ENCODE results near the gene LDLRAD4. TPM values are rescaled to one million over a fixed set of nuclear protein-coding genes. Genes with fewer than 3 reads are reported as not detected.
"Not testable (repeated sequence)": the region's sequence is repeated elsewhere in the genome, so short reads cannot be mapped to it uniquely, and the experiment has no call there.

The LDLRAD4 gene
- total and polyA plus RNA-seq, 2 experiments from 2014 or later = 0.73 to 1.9 TPM

- peaks cover 18% of the 10 kb centered on the region for H3K4me1 Mint-ChIP-seq
- Histone ChIP-seq H3K4me3 (no peak overlapping the region), H4K20me1 (replicated peaks; ENCODE audit: insufficient read depth) (no peaks in the 10 kb centered on the region), H3K4me1 (ENCODE audit: insufficient read depth) (peaks cover 17% of the 10 kb centered on the region), H3K79me2 (replicated peaks; ENCODE audit: insufficient read depth) (no peaks in the 10 kb centered on the region), H3K4me2 (0 out of 2 replicates have a peak overlapping the region, but pooled peaks have one; percentile 28), H3K27ac (ENCODE audit: low read depth) (no peak overlapping the region), H3K36me3 (ENCODE audit: insufficient read depth) (no peaks in the 10 kb centered on the region), H2AFZ (peak overlapping the region; percentile 61), H3K9me2 (ENCODE audit: insufficient read depth) (no peaks in the 10 kb centered on the region), H3K27me3 (ENCODE audit: insufficient read depth) (no peaks in the 10 kb centered on the region), H3F3A (replicated peaks; ENCODE audit: low read depth) (no peaks in the 10 kb centered on the region)
- ATAC-seq = peak; percentile 36
- H3K27me3 Mint-ChIP-seq (ENCODE audit: insufficient read depth, low read depth, poor library complexity) = peaks cover 16% of the 10 kb centered on the region
- TF ChIP-seq EZH2 (IDR thresholded peaks at IDR 0.05; ENCODE audit: low read depth, unreplicated experiment) = no peak
- TF ChIP-seq STAT1 (IDR thresholded peaks at IDR 0.05; ENCODE audit: unreplicated experiment) = no peak
- H3K4me3 Mint-ChIP-seq = no peak overlapping the region
- no peaks in the 10 kb centered on the region for H3K36me3 Mint-ChIP-seq (ENCODE audit: low read depth)
- no peak for DNase-seq (ENCODE audit: low spot score)
- H3K9me3 Mint-ChIP-seq = peaks cover 3% of the 10 kb centered on the region; the same call in 1 of the 3 replicates
- no peak overlapping the region for H3K27ac Mint-ChIP-seq
Observed at GRCh38 chr18:13487237-13487636, 268.7 kb downstream of the LDLRAD4 start.

- Mint-ChIP-seq H3K27me3 (ENCODE audit: insufficient read depth, low read depth, poor library complexity) (peaks cover 11% of the 10 kb centered on the region), H3K36me3 (ENCODE audit: low read depth) (no peaks in the 10 kb centered on the region), H3K27ac (no peak overlapping the region), H3K9me3 (no peaks in the 10 kb centered on the region), H3K4me1 (peaks cover 18% of the 10 kb centered on the region), H3K4me3 (no peak overlapping the region)
- ATAC-seq (no peak), DNase-seq (ENCODE audit: low spot score) (no peak)
- Histone ChIP-seq H3K9me2 (ENCODE audit: insufficient read depth) (no peaks in the 10 kb centered on the region), H3K36me3 (ENCODE audit: insufficient read depth) (no peaks in the 10 kb centered on the region), H3K4me3 (no peak overlapping the region), H3K79me2 (replicated peaks; ENCODE audit: insufficient read depth) (no peaks in the 10 kb centered on the region), H3F3A (replicated peaks; ENCODE audit: low read depth) (no peaks in the 10 kb centered on the region), H3K27ac (ENCODE audit: low read depth) (no peak overlapping the region), H3K4me1 (ENCODE audit: insufficient read depth) (peaks cover 17% of the 10 kb centered on the region), H3K4me2 (no peak overlapping the region), H4K20me1 (replicated peaks; ENCODE audit: insufficient read depth) (no peaks in the 10 kb centered on the region), H3K27me3 (ENCODE audit: insufficient read depth) (no peaks in the 10 kb centered on the region), H2AFZ (no peak overlapping the region)
- TF ChIP-seq CREB1 (CRISPR knock-in tag; IDR thresholded peaks at IDR 0.05; ENCODE audit: low read depth) = no peak
- no peak for TF ChIP-seq ZNF462 (CRISPR knock-in tag; IDR thresholded peaks at IDR 0.05)
- TF ChIP-seq EZH2phosphoT487 (IDR thresholded peaks at IDR 0.05; ENCODE audit: unreplicated experiment) = no peak
Observed at GRCh38 chr18:13488281-13488929, 269.8 kb downstream of the LDLRAD4 start.

- H4K20me1 ChIP-seq (replicated peaks; ENCODE audit: insufficient read depth); H3K27me3 ChIP-seq (ENCODE audit: insufficient read depth); H3K9me3 Mint-ChIP-seq; H3K9me2 ChIP-seq (ENCODE audit: insufficient read depth); H3F3A ChIP-seq (replicated peaks; ENCODE audit: low read depth); H3K4me3 Mint-ChIP-seq; H3K27ac Mint-ChIP-seq; ATAC-seq; H3K36me3 Mint-ChIP-seq (ENCODE audit: low read depth); DNase-seq (ENCODE audit: low spot score); H3K79me2 ChIP-seq (replicated peaks; ENCODE audit: insufficient read depth); H3K4me3 ChIP-seq; H3K4me2 ChIP-seq; H3K36me3 ChIP-seq (ENCODE audit: insufficient read depth); H2AFZ ChIP-seq; H3K27ac ChIP-seq (ENCODE audit: low read depth): not testable (repeated sequence)
- H3K4me1 ChIP-seq (ENCODE audit: insufficient read depth) = peaks cover 17% of the 10 kb centered on the region
- H3K4me1 Mint-ChIP-seq = peaks cover 18% of the 10 kb centered on the region
- H3K27me3 Mint-ChIP-seq (ENCODE audit: insufficient read depth, low read depth, poor library complexity) = peaks cover 11% of the 10 kb centered on the region
Observed at GRCh38 chr18:13489303-13489702, 270.7 kb downstream of the LDLRAD4 start.

All from GM23338 (cell line).